Liver (tissue), 3 donors: ENCODE results near the gene VLDLR.

Source experiments
- GABPA ChIP-seq, 2 donors: IDR thresholded peaks in 1 of 2; conservative IDR thresholded peaks in 1 of 2; 2 replicates each; pipeline ENCODE4 v1.6.1; 2016; ENCODE audit warnings: antibody characterized with exemption in 2 of 2, mild to moderate bottlenecking in 1 of 2, moderate library complexity in 1 of 2
- JUND ChIP-seq, 2 donors: IDR thresholded peaks; 2 replicates each; pipeline ENCODE4 v1.6.1; 2016; ENCODE audit warnings: antibody characterized with exemption in 2 of 2
- RAD21 ChIP-seq, 2 donors: IDR thresholded peaks; 2 replicates each; pipeline ENCODE4 v1.6.1; 2016; ENCODE audit warnings: antibody characterized with exemption in 2 of 2, mild to moderate bottlenecking in 2 of 2
- RXRA ChIP-seq, 2 donors: IDR thresholded peaks; 2 replicates each; pipeline ENCODE4 v1.6.1; 2017 to 2018; ENCODE audit warnings: antibody characterized with exemption in 2 of 2, mild to moderate bottlenecking in 1 of 2
- TAF1 ChIP-seq: conservative IDR thresholded peaks from 2 replicates; pipeline ENCODE4 v1.6.1; 2016; ENCODE audit warnings: antibody characterized with exemption, mild to moderate bottlenecking
- YY1 ChIP-seq: IDR thresholded peaks from 2 replicates; pipeline ENCODE4 v1.6.1; 2016; ENCODE audit warnings: antibody characterized with exemption, mild to moderate bottlenecking
- TF ChIP-seq, protein P1 (sequence below): fragments of 150-350 bp; IDR thresholded peaks from 2 replicates; pipeline ENCODE4 v1.5.1; 2017; ENCODE audit warnings: improper control_type of control experiment, low read depth, low read length; ENCODE audit not compliant: missing input control
- TF ChIP-seq, protein P2 (sequence below): IDR thresholded peaks from 2 replicates; pipeline ENCODE4 v1.6.1; 2016; ENCODE audit warnings: antibody characterized with exemption
- TF ChIP-seq, protein P3 (sequence below): IDR thresholded peaks from 2 replicates; pipeline ENCODE4 v1.6.1; 2016; ENCODE audit warnings: antibody characterized with exemption
- TF ChIP-seq, protein P4 (sequence below): IDR thresholded peaks from 2 replicates; pipeline ENCODE4 v1.6.1; 2016; ENCODE audit warnings: antibody characterized with exemption, mild to moderate bottlenecking
- donor health status: healthy.
- donor health status: healthy.

DNA sequence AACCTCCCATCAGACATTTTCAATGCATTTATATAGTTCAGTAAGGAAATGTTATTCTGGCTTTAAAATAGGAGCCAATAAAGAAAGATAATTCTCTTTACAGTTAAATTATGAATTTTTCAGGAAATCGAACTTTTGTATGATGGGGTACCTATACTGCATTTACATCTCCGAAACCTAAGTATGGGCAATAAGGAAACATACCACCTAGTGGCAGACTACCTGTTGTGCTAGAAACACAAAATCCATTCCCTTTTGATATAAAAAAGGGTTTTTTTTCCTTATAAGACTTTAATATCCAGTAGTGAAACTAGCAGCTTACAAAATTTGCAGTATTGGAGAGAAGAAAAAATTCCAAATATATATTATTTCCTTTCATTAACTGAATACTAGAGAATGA lies 21.3 kb upstream of the VLDLR start:
- TF ChIP-seq JUND (IDR thresholded peaks at IDR 0.05), result no peak
- TF ChIP-seq, protein P1, sequence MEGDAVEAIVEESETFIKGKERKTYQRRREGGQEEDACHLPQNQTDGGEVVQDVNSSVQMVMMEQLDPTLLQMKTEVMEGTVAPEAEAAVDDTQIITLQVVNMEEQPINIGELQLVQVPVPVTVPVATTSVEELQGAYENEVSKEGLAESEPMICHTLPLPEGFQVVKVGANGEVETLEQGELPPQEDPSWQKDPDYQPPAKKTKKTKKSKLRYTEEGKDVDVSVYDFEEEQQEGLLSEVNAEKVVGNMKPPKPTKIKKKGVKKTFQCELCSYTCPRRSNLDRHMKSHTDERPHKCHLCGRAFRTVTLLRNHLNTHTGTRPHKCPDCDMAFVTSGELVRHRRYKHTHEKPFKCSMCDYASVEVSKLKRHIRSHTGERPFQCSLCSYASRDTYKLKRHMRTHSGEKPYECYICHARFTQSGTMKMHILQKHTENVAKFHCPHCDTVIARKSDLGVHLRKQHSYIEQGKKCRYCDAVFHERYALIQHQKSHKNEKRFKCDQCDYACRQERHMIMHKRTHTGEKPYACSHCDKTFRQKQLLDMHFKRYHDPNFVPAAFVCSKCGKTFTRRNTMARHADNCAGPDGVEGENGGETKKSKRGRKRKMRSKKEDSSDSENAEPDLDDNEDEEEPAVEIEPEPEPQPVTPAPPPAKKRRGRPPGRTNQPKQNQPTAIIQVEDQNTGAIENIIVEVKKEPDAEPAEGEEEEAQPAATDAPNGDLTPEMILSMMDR, result peak; percentile 10
- TF ChIP-seq, protein P2, sequence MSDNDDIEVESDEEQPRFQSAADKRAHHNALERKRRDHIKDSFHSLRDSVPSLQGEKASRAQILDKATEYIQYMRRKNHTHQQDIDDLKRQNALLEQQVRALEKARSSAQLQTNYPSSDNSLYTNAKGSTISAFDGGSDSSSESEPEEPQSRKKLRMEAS, result no peak
- TF ChIP-seq, protein P3, sequence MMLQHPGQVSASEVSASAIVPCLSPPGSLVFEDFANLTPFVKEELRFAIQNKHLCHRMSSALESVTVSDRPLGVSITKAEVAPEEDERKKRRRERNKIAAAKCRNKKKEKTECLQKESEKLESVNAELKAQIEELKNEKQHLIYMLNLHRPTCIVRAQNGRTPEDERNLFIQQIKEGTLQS, result no peak
- TF ChIP-seq RAD21 (IDR thresholded peaks at IDR 0.05), result peak; percentile 15 to 41
- TF ChIP-seq TAF1, result no peak
- no peak for TF ChIP-seq RXRA (IDR thresholded peaks at IDR 0.05)
- TF ChIP-seq GABPA (IDR thresholded peaks at IDR 0.05 in 1 of 2, conservative IDR thresholded peaks at IDR 0.05 in 1 of 2), result no peak
- TF ChIP-seq YY1, result no peak
- TF ChIP-seq, protein P4, sequence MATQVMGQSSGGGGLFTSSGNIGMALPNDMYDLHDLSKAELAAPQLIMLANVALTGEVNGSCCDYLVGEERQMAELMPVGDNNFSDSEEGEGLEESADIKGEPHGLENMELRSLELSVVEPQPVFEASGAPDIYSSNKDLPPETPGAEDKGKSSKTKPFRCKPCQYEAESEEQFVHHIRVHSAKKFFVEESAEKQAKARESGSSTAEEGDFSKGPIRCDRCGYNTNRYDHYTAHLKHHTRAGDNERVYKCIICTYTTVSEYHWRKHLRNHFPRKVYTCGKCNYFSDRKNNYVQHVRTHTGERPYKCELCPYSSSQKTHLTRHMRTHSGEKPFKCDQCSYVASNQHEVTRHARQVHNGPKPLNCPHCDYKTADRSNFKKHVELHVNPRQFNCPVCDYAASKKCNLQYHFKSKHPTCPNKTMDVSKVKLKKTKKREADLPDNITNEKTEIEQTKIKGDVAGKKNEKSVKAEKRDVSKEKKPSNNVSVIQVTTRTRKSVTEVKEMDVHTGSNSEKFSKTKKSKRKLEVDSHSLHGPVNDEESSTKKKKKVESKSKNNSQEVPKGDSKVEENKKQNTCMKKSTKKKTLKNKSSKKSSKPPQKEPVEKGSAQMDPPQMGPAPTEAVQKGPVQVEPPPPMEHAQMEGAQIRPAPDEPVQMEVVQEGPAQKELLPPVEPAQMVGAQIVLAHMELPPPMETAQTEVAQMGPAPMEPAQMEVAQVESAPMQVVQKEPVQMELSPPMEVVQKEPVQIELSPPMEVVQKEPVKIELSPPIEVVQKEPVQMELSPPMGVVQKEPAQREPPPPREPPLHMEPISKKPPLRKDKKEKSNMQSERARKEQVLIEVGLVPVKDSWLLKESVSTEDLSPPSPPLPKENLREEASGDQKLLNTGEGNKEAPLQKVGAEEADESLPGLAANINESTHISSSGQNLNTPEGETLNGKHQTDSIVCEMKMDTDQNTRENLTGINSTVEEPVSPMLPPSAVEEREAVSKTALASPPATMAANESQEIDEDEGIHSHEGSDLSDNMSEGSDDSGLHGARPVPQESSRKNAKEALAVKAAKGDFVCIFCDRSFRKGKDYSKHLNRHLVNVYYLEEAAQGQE, result no peak
